Testis (tissue), 2 donors: ENCODE data around the gene OR4B1.

Source experiments
- POLR2A ChIP-seq: fragments of 450-650 bp; IDR thresholded peaks from one replicate; pipeline ENCODE4 v1.6.1; 2017; ENCODE audit warnings: antibody characterized with exemption, mild to moderate bottlenecking, moderate library complexity
- TF ChIP-seq, protein P1 (sequence below), 3 experiments: fragments of 450-650 bp in 2 of 3; fragments of 200-600 bp in 1 of 3; sonication (generic) in 1 of 3; IDR thresholded peaks; one replicate each; pipeline ENCODE4 v1.5.1; 2016 to 2019; ENCODE audit warnings: antibody characterized with exemption in 3 of 3, mild to moderate bottlenecking in 2 of 3, moderate library complexity in 1 of 3

DNA sequence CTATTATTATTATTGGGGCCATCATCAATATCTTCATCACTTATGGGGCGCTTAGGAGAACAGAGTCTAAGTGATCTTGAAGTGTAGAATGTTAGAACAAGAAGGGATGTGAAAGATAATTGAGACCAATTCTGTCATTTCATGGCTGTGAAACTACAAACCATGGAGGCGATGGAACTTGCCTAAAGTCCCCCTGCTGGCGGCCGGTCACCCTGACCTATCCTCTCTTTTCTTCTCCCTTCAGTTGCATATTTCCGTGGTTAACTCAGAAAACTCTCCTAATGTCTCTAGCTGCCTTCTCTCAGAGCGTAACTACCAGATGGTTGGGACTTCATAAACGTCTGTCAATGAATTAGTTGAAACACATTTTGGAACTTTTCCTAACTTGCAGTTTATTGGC lies 6.6 kb upstream of the OR4B1 start:
- TF ChIP-seq, protein P1, sequence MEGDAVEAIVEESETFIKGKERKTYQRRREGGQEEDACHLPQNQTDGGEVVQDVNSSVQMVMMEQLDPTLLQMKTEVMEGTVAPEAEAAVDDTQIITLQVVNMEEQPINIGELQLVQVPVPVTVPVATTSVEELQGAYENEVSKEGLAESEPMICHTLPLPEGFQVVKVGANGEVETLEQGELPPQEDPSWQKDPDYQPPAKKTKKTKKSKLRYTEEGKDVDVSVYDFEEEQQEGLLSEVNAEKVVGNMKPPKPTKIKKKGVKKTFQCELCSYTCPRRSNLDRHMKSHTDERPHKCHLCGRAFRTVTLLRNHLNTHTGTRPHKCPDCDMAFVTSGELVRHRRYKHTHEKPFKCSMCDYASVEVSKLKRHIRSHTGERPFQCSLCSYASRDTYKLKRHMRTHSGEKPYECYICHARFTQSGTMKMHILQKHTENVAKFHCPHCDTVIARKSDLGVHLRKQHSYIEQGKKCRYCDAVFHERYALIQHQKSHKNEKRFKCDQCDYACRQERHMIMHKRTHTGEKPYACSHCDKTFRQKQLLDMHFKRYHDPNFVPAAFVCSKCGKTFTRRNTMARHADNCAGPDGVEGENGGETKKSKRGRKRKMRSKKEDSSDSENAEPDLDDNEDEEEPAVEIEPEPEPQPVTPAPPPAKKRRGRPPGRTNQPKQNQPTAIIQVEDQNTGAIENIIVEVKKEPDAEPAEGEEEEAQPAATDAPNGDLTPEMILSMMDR (IDR thresholded peaks at IDR 0.05) = peak in 1 of 3 experiments; percentile 19
- TF ChIP-seq POLR2A = no peak
